ENCODE results near the gene ZSCAN5B.

The ZSCAN5B gene

GRCh38 chr19:56144376-56144775 lies 53.2 kb downstream of the ZSCAN5B start:
- TF ChIP-seq CTCF (IDR thresholded peaks at IDR 0.05; ENCODE audit: borderline replicate concordance, insufficient read depth, low read depth, low read length), result no peak
- no peak overlapping the region for H3K4me3 ChIP-seq (ENCODE audit: low read depth, low read length)

GRCh38 chr19:56142897-56143434 lies 54.6 kb downstream of the ZSCAN5B start:
- no peak overlapping the region for H3K4me3 ChIP-seq (ENCODE audit: low read depth, low read length)
- no peak for TF ChIP-seq CTCF (IDR thresholded peaks at IDR 0.05; ENCODE audit: borderline replicate concordance, insufficient read depth, low read depth, low read length)

GRCh38 chr19:56142087-56142787 lies 55.3 kb downstream of the ZSCAN5B start:
- no peak overlapping the region for H3K4me3 ChIP-seq (ENCODE audit: low read depth, low read length)
- no peak for TF ChIP-seq CTCF (IDR thresholded peaks at IDR 0.05; ENCODE audit: borderline replicate concordance, insufficient read depth, low read depth, low read length)

- peak overlapping the region; percentile 92 for H3K4me3 ChIP-seq (ENCODE audit: low read depth, low read length)
- TF ChIP-seq CTCF (IDR thresholded peaks at IDR 0.05; ENCODE audit: borderline replicate concordance, insufficient read depth, low read depth, low read length), result no peak
These were observed 56.1 kb downstream of the ZSCAN5B start for GRCh38 chr19:56141417-56141993.

- no peak for TF ChIP-seq CTCF (IDR thresholded peaks at IDR 0.05; ENCODE audit: borderline replicate concordance, insufficient read depth, low read depth, low read length)
- peak within 1 kb of the TSS; percentile 92 for H3K4me3 ChIP-seq (ENCODE audit: low read depth, low read length)
These were observed 56.8 kb downstream of the ZSCAN5B start, which contains the start of gene ZNF444 for GRCh38 chr19:56140583-56141416. Gene ZNF444 (plus strand): TSS chr19:56141287. CDS start chr19:56146912, 5,625 bp downstream.

- peak overlapping the region; percentile 92 for H3K4me3 ChIP-seq (ENCODE audit: low read depth, low read length)
- no peak for TF ChIP-seq CTCF (IDR thresholded peaks at IDR 0.05; ENCODE audit: borderline replicate concordance, insufficient read depth, low read depth, low read length)
These were observed 57.6 kb downstream of the ZSCAN5B start for GRCh38 chr19:56139847-56140582.
